K562 (cell line): ENCODE results near the gene CREB5. TPM values are rescaled to one million over a fixed set of nuclear protein-coding genes. Genes with fewer than 3 reads are reported as not detected.
"Not testable (repeated sequence)": the region's sequence is repeated elsewhere in the genome, so short reads cannot be mapped to it uniquely, and the experiment has no call there.

Experiments used
- ATAC-seq: fragments of 200-7000 bp; cut with Tn5 transposase; 3 replicates; pipeline ENCODE4 v1.9.1; 2020; ENCODE audit warnings: moderate library complexity
- BruUV-seq: library from RNA; stranded (reverse); fragments of 400-500 nt; replicated peaks from 2 replicates; lab custom pipeline; 2021; lab: Mats Ljungman, UMichigan
- CTCF ChIA-PET: fragments of 300-600 bp; formaldehyde crosslinking; extraction: SDS; loops from one replicate; lab custom pipeline; 2021; ENCODE audit warnings: low intra/inter-chr PET ratio; lab: Yijun Ruan, JAX
- POLR2A ChIA-PET: fragments of 300-600, 350-650 bp; sonication (Branson Sonifier 250); formaldehyde crosslinking; extraction: SDS; loops from one replicate; lab custom pipeline; 2021; ENCODE audit warnings: antibody characterized with exemption, inconsistent platforms; lab: Yijun Ruan, JAX
- DNase-seq, 4 experiments: peaks; one replicate each; pipeline versions ENCODE4 v3.0.0 to v3.0.0-alpha.2; 2011 to 2018; ENCODE audit warnings: low spot score in 3 of 4, mixed read lengths in 3 of 4; ENCODE audit errors: extremely low read depth in 1 of 4
- FAIRE-seq: peaks from 2 replicates; lab custom pipeline; 2011; peaks lifted over from hg19 to GRCh38; lab: Jason Lieb, UNC
- H2AFZ ChIP-seq: 2 replicates; pipeline ENCODE4 v1.6.0; 2011; ENCODE audit warnings: low read depth, low read length, control low read depth, inconsistent platforms
- H3K27ac ChIP-seq: fragments of 200-600 bp; 3 replicates; pipeline ENCODE4 v1.8.0; 2011; ENCODE audit warnings: low read depth, mild to moderate bottlenecking, control low read depth, inconsistent platforms, low read length, moderate library complexity, mixed read lengths; ENCODE audit errors: extremely low read depth
- H3K27me3 ChIP-seq, 2 experiments: fragments of 300-600 bp in 1 of 2; 2 replicates in 1 of 2; 3 replicates in 1 of 2; pipeline versions ENCODE4 v1.6.0 to v1.8.0; 2011; ENCODE audit warnings: inconsistent platforms in 2 of 2, low read length in 2 of 2, mild to moderate bottlenecking in 1 of 2, mixed read lengths in 1 of 2, moderate library complexity in 1 of 2; ENCODE audit not compliant: control insufficient read depth in 2 of 2, insufficient read depth in 2 of 2
- H3K36me3 ChIP-seq: fragments of 300-600 bp; 3 replicates; pipeline ENCODE4 v1.8.0; 2011; ENCODE audit warnings: mild to moderate bottlenecking, low read length, inconsistent platforms; ENCODE audit not compliant: control insufficient read depth, insufficient read depth
- H3K4me1 ChIP-seq, 2 experiments: fragments of 200-600 bp in 1 of 2; replicated peaks in 1 of 2; 2 replicates in 1 of 2; 3 replicates in 1 of 2; pipeline versions ENCODE4 v1.5.1 to v1.8.0; 2011; ENCODE audit warnings: inconsistent platforms in 2 of 2, low read length in 2 of 2, mild to moderate bottlenecking in 1 of 2, mixed read lengths in 1 of 2, moderate library complexity in 1 of 2; ENCODE audit not compliant: control insufficient read depth in 2 of 2, insufficient read depth in 2 of 2
- H3K4me2 ChIP-seq: 2 replicates; pipeline ENCODE4 v1.6.1; 2011; ENCODE audit warnings: low read length, control low read depth, inconsistent platforms, mixed read lengths; ENCODE audit not compliant: insufficient read depth
- H3K4me3 ChIP-seq: fragments of 200-600 bp; sonication (generic), shearing (Covaris generic); 2 replicates; pipeline ENCODE4 v1.5.1; 2016; ENCODE audit warnings: control low read depth, inconsistent platforms
- H3K79me2 ChIP-seq: fragments of 200-600 bp; 3 replicates; pipeline ENCODE4 v1.8.0; 2011; ENCODE audit warnings: low read length, inconsistent platforms; ENCODE audit not compliant: control insufficient read depth, insufficient read depth
- H3K9ac ChIP-seq, 2 experiments: 2 replicates each; pipeline versions ENCODE4 v1.6.0 to v1.6.1; 2011; ENCODE audit warnings: low read depth in 2 of 2, low read length in 2 of 2, control low read depth in 1 of 2, inconsistent platforms in 1 of 2, mild to moderate bottlenecking in 1 of 2, mixed read lengths in 1 of 2; ENCODE audit not compliant: insufficient read depth in 1 of 2
- H3K9me1 ChIP-seq: one replicate; pipeline ENCODE4 v1.6.0; 2011; ENCODE audit warnings: inconsistent platforms, mild to moderate bottlenecking, low read length, moderate library complexity; ENCODE audit not compliant: control insufficient read depth, insufficient read depth
- H3K9me3 ChIP-seq: replicated peaks from 2 replicates; pipeline ENCODE4 v1.5.1; 2011; ENCODE audit warnings: low read depth, low read length, inconsistent platforms; ENCODE audit not compliant: control insufficient read depth, insufficient read depth
- H4K20me1 ChIP-seq: replicated peaks from 2 replicates; pipeline ENCODE4 v1.6.1; 2011; ENCODE audit warnings: low read length, inconsistent platforms, mixed read lengths; ENCODE audit not compliant: control insufficient read depth, insufficient read depth
- FOXA3 ChIP-seq, 2 experiments: fragments of 450-650 bp in 1 of 2; sonication (generic) in 1 of 2; formaldehyde crosslinking; IDR thresholded peaks in 1 of 2; conservative IDR thresholded peaks in 1 of 2; 2 replicates each; pipeline versions ENCODE4 v1.4.0 to v1.8.0; 2020 to 2022; ENCODE audit warnings: mild to moderate bottlenecking in 2 of 2, missing genetic modification reagents in 1 of 2
- GTF2A2 ChIP-seq: IDR thresholded peaks from 2 replicates; pipeline ENCODE4 v1.6.1; 2016; ENCODE audit warnings: mild to moderate bottlenecking, missing genetic modification characterization, missing compliant biosample characterization
- MYNN ChIP-seq, 2 experiments: sonication (generic); formaldehyde crosslinking in 1 of 2; IDR thresholded peaks; 2 replicates each; pipeline versions ENCODE4 v1.5.0 to v1.6.1; 2016 to 2020; ENCODE audit warnings: antibody characterized with exemption in 1 of 2, missing genetic modification reagents in 1 of 2
- SREBF1 ChIP-seq: fragments of 150-350 bp; IDR thresholded peaks from 2 replicates; pipeline ENCODE4 v1.6.1; 2014; ENCODE audit warnings: antibody characterized with exemption, low read depth, low read length, borderline replicate concordance
- XRCC5 ChIP-seq: fragments of 200-400 bp; formaldehyde crosslinking; IDR thresholded peaks from 2 replicates; pipeline ENCODE4 v1.6.1; 2017; ENCODE audit warnings: low read depth, mild to moderate bottlenecking, low read length
- WGBS: fragments of 100-300 bp; shearing (Covaris generic); methylation state at CpG from one replicate; pipeline ENCODE4 v1.1.6; 2016; ENCODE audit warnings: low coverage, mixed read lengths; ENCODE audit not compliant: insufficient coverage; ENCODE audit errors: missing lambda C conversion rate; 5-methylcytosine and 5-hydroxymethylcytosine counted together
- in situ Hi-C: fragments of 300-500 bp; cut with MboI; formaldehyde crosslinking; loops from 4 replicates; pipeline ENCODE4 v1.15.0; 2018; ENCODE audit warnings: inconsistent platforms, mixed read lengths
- intact Hi-C: fragments of 100-400 bp; cut with micrococcal nuclease; formaldehyde crosslinking; loops from 2 replicates; pipeline ENCODE4 v1.14.2; 2022
- polyA plus RNA-seq, 8 experiments: library from polyadenylated mRNA; depleted of rRNA in 4 of 8; stranded (reverse) in 5 of 8; unstranded in 3 of 8; fragments of >200 nt; fragmentation: Nextera tagmentation in 2 of 8; fragmentation: Illumina TruSeq in 1 of 8; extraction: Ambion mirVana in 2 of 8; extraction: Trizol in 1 of 8; gene quantifications; 2 replicates each; pipeline versions ENCODE4 v1.2.1 to v1.2.3, GENCODE V29; 2011 to 2014; ENCODE audit warnings: inconsistent platforms in 1 of 8, missing spikeins in 1 of 8
- total RNA-seq, 7 experiments: library from RNA; depleted of rRNA in 6 of 7; stranded (reverse); fragments of >200 nt in 6 of 7; fragmentation: Illumina TruSeq in 2 of 7; extraction: Trizol in 2 of 7; gene quantifications; 2 replicates each; pipeline versions ENCODE4 v1.2.1 to v1.2.3, GENCODE V29; 2011 to 2021; ENCODE audit warnings: low replicate concordance in 1 of 7
- TF ChIP-seq, protein P1 (sequence below): sonication (generic); formaldehyde crosslinking; IDR thresholded peaks from 2 replicates; pipeline ENCODE4 v1.8.0; 2022; ENCODE audit warnings: missing genetic modification reagents, mild to moderate bottlenecking, borderline replicate concordance
- TF ChIP-seq, protein P2 (sequence below), 2 experiments: IDR thresholded peaks in 1 of 2; conservative IDR thresholded peaks in 1 of 2; 2 replicates each; pipeline ENCODE4 v1.6.1; 2016; ENCODE audit warnings: low read depth in 2 of 2, mild to moderate bottlenecking in 1 of 2, missing compliant biosample characterization in 1 of 2, missing genetic modification characterization in 1 of 2, moderate library complexity in 1 of 2

The CREB5 gene
- total and polyA plus RNA-seq, 9 of the 15 experiments (the other 6 are each of a cell fraction or from before 2014, with no cell fraction given): 0.33 to 6.4 (median 1.8) TPM

DNA sequence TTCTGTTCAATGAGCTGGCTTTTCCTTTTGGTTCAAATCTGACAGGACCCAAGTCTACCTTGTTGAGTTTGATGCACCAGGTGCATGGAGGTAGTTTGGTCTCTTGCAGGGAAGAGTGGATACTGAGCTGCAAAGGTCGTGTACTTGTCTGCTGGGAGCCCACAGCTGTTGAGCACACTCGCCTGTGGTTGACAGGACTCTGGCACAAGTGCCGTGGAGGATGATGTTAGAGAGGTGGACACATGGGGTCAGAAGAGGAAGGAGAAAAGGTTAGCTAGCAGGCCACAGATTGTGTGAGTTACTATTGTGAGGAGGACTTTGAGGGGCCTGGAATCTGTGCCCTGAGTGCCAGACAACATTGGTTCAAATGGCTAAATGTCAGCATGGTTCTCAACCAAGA is 197.3 kb downstream of the CREB5 start:
- no peak overlapping the region for H3K27ac ChIP-seq
- POLR2A ChIA-PET: interaction anchor here (1.0 to 1.1 kb wide), 2 partner anchors 11 to 12 kb away, joined by 3 read pairs; no protein-coding TSS in a partner anchor
- no peak overlapping the region for H3K4me2 ChIP-seq
- no TSS peak for BruUV-seq
- intact Hi-C loops (no loop called here), in situ Hi-C loops (no loop called here)
- ATAC-seq (no peak), FAIRE-seq (no peak), DNase-seq (no peak)
- H3K27me3 ChIP-seq: no peaks in the 10 kb centered on the region
- H3K4me1 ChIP-seq: no peaks in the 10 kb centered on the region
- no peaks in the 10 kb centered on the region for H3K36me3 ChIP-seq
- H3K9me1 ChIP-seq: no peaks in the 10 kb centered on the region
- no peak overlapping the region for H3K4me3 ChIP-seq
- no peaks in the 10 kb centered on the region for H4K20me1 ChIP-seq
- H3K9ac ChIP-seq: no peak overlapping the region
- no peaks in the 10 kb centered on the region for H3K9me3 ChIP-seq
- TF ChIP-seq XRCC5 (no peak), GTF2A2 (tag) (no peak), FOXA3 (CRISPR knock-in tag; conservative IDR thresholded peaks at IDR 0.05 in 1 of 2, IDR thresholded peaks at IDR 0.05 in 1 of 2) (no peak), MYNN (IDR thresholded peaks at IDR 0.05) (no peak), MYNN (CRISPR knock-in tag; IDR thresholded peaks at IDR 0.05) (no peak), SREBF1 (no peak)
- TF ChIP-seq, protein P1, sequence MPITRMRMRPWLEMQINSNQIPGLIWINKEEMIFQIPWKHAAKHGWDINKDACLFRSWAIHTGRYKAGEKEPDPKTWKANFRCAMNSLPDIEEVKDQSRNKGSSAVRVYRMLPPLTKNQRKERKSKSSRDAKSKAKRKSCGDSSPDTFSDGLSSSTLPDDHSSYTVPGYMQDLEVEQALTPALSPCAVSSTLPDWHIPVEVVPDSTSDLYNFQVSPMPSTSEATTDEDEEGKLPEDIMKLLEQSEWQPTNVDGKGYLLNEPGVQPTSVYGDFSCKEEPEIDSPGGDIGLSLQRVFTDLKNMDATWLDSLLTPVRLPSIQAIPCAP: no peak
- TF ChIP-seq, protein P2, sequence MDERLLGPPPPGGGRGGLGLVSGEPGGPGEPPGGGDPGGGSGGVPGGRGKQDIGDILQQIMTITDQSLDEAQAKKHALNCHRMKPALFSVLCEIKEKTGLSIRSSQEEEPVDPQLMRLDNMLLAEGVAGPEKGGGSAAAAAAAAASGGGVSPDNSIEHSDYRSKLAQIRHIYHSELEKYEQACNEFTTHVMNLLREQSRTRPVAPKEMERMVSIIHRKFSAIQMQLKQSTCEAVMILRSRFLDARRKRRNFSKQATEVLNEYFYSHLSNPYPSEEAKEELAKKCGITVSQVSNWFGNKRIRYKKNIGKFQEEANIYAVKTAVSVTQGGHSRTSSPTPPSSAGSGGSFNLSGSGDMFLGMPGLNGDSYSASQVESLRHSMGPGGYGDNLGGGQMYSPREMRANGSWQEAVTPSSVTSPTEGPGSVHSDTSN (CRISPR knock-in tag; IDR thresholded peaks at IDR 0.05; ENCODE audit: low read depth): no peak
- TF ChIP-seq, protein P2 (tag; conservative IDR thresholded peaks at IDR 0.05; ENCODE audit: low read depth): no peak
- CTCF ChIA-PET: no interaction called here
- 5% methylated on average over 3 of the region's 3 CpGs for WGBS
- no peaks in the 10 kb centered on the region for H3K79me2 ChIP-seq
- no peak overlapping the region for H2AFZ ChIP-seq

DNA sequence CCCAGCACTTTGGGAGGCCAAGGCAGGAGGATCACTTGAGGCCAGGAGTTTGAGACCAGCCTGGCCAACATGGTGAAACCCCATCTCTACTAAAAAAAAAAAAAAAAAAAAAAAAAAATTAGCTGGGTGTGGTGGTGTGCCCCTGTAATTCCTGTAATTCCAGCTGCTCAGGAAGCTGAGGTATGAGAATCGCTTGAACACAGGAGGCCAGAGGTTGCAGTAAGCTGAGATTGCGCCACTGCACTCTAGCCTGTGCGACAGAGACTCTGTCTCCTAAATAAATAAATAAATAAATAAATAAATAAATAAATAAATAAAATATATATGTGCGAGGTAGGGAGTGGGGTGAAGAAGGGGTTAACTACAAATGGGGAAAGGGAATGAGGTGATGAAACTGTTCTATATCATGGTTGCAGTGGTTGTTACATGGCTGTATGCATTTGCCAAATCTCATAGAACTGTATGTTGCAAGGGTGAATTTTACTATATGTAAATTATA is 199.1 kb downstream of the CREB5 start:
- H3K36me3 ChIP-seq, H3K9me1 ChIP-seq, ATAC-seq, H3K4me3 ChIP-seq, POLR2A ChIA-PET, H3K79me2 ChIP-seq, H2AFZ ChIP-seq, in situ Hi-C loops, DNase-seq, H3K9me3 ChIP-seq, FAIRE-seq, BruUV-seq, H4K20me1 ChIP-seq, H3K4me2 ChIP-seq, H3K27ac ChIP-seq, CTCF ChIA-PET, H3K9ac ChIP-seq, H3K27me3 ChIP-seq, H3K4me1 ChIP-seq, intact Hi-C loops: not testable (repeated sequence)
- WGBS: 7% methylated on average over 4 of the region's 4 CpGs
